GM23248 (cell line): Measurements from ENCODE around the gene ZMAT5.

Source experiments
- EZH2 ChIP-seq: fragments of 200-600 bp; sonication (generic); IDR thresholded peaks from 2 replicates; pipeline ENCODE4 v1.6.1; 2018; ENCODE audit warnings: antibody characterized with exemption, mild to moderate bottlenecking; ENCODE audit not compliant: insufficient read depth, poor library complexity, severe bottlenecking
- EZH2phosphoT487 ChIP-seq: fragments of 200-600 bp; sonication (generic); IDR thresholded peaks from 2 replicates; pipeline ENCODE4 v1.6.1; 2018; ENCODE audit warnings: antibody characterized with exemption, moderate library complexity, mild to moderate bottlenecking, low read depth; ENCODE audit not compliant: insufficient read depth

- no peak for TF ChIP-seq EZH2
- no peak for TF ChIP-seq EZH2phosphoT487
Observed at GRCh38 chr22:29693161-29693560, 73.6 kb downstream of the ZMAT5 start.
